AG09309 (cell line): ENCODE measurements around the gene TRPM4.

ENCODE experiments used
- DNase-seq: peaks from one replicate; pipeline ENCODE4 v3.0.0-alpha.2; 2010; ENCODE audit warnings: low read depth
- H3K4me3 ChIP-seq: 2 replicates; pipeline ENCODE4 v1.5.1; 2011; ENCODE audit warnings: mild to moderate bottlenecking, low read depth, low read length, moderate library complexity; ENCODE audit not compliant: control insufficient read depth
- TF ChIP-seq, protein P1 (sequence below): IDR thresholded peaks from 2 replicates; pipeline ENCODE4 v1.5.1; 2011; ENCODE audit warnings: mild to moderate bottlenecking, low read depth, low read length, inconsistent platforms; ENCODE audit not compliant: insufficient read depth, control insufficient read depth; ENCODE audit errors: missing control alignments

TRPM4 gene

DNA sequence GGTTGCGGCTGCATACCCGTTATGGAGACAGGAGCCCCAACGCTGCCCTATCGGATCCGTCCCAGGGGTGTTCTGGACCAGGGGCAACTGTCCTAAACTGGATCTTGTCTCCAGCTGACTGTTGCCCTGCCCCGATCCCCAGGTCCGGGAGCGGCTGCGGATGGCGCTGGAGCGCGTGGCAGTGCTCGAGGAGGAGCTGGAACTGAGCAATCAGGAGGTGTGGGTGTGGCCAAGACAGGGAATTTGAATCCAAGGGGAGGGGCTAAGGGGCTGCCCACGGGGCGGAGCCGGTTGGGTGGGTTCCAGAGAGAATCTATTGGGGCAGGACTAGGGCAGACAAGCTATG is 28.4 kb upstream of the TRPM4 start:
- DNase-seq, result no peak
- H3K4me3 ChIP-seq, result no peak overlapping the region
- TF ChIP-seq, protein P1, sequence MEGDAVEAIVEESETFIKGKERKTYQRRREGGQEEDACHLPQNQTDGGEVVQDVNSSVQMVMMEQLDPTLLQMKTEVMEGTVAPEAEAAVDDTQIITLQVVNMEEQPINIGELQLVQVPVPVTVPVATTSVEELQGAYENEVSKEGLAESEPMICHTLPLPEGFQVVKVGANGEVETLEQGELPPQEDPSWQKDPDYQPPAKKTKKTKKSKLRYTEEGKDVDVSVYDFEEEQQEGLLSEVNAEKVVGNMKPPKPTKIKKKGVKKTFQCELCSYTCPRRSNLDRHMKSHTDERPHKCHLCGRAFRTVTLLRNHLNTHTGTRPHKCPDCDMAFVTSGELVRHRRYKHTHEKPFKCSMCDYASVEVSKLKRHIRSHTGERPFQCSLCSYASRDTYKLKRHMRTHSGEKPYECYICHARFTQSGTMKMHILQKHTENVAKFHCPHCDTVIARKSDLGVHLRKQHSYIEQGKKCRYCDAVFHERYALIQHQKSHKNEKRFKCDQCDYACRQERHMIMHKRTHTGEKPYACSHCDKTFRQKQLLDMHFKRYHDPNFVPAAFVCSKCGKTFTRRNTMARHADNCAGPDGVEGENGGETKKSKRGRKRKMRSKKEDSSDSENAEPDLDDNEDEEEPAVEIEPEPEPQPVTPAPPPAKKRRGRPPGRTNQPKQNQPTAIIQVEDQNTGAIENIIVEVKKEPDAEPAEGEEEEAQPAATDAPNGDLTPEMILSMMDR, result no peak

DNA sequence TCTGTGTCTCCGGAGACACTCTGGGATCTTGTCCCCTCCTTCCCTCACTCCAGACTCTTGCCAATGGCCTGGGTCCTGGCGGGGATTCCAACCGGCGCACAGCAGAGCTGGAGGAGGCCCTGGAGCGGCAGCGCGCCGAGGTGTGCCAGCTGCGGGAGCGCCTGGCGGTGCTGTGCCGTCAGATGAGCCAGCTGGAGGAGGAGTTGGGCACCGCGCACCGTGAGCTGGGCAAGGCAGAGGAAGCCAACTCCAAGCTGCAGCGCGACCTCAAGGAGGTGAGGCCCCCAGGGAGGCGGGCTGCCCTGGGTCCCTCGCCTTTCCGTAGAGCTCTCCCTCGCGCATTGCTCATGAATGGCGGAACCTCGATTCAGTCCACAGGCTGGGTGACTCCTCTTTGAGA is 27.3 kb upstream of the TRPM4 start:
- no peak overlapping the region for H3K4me3 ChIP-seq
- TF ChIP-seq, protein P1, result no peak
- no peak for DNase-seq

DNA sequence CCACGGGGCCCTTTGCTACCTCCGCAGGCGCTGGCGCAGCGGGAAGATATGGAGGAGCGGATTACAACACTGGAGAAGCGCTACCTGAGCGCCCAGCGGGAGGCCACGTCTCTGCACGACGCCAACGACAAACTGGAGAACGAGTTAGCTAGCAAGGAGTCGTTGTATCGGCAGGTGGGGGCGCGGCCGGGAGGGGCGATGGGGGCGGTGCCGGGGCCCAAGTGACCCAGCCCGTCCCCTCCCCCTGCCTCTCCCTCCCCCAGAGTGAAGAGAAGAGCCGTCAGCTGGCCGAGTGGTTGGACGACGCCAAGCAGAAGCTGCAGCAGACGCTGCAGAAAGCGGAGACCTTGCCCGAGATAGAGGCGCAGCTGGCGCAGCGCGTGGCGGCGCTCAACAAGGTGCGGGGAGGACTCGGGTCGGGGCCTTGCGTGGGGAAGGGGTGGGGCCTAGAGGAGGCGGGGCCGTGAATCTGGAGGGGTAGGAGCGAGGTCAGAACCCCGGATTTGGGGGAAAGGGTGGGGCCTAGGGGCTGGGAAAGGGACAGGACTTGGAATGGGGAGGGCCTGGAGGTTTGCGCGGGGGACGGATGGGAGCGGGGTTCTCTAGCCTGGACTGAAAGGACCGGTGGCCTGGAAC is 24.5 kb upstream of the TRPM4 start:
- no peak overlapping the region for H3K4me3 ChIP-seq
- TF ChIP-seq, protein P1, result no peak
- no peak for DNase-seq

DNA sequence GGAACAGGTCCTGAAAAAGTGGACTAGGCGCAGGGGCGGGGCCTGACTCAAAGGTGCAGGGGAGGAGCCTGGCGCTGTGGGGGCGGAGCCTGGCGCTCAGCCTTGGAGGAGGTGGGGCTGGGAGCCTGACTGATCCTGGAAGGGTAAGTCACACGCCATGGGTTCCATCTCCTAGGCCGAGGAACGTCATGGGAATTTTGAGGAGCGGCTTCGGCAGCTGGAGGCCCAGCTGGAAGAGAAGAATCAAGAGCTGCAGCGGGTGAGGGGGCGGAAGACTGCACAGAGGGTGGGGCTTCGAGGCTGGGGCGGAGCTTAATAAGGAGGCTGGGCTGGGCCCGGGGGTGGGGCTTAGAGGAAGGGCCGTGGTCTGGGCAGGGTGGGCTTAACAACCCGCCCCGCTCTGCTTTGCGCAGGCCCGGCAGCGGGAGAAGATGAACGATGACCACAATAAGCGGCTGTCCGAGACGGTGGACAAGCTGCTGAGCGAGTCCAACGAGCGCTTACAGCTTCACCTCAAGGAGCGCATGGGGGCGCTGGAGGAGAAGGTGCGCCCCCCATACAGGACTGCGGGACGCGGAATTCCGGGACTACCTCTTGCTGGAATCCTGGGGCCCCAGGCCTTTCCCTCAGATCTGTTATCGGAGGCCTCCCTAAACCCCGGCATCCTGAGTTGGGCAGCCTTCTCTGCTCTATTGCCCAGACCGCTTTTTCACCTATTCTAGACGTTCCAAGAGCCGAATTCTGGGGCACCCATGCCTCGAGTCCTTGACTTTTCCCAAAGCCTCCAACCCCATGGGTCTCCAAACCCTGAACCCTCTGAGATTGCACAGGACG is 23.8 kb upstream of the TRPM4 start:
- TF ChIP-seq, protein P1, result no peak
- no peak for DNase-seq
- H3K4me3 ChIP-seq, result no peak overlapping the region

DNA sequence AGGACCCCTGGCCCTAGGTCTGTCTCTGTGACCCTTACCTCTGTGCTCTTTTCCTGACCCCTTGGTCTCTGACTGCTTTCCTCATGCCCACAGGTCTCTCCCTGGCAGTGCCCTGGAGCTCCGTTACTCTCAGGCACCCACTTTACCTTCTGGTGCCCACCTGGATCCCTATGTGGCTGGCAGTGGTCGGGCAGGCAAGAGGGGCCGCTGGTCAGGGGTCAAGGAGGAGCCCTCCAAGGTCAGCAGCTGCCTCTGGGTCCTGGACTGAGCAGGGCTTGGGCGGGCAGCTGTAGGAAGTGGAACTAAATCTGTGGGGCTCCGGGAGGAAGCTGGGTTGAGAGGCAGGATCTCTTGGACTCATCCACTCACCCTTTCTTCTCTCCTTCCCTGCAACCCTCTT is 21.9 kb upstream of the TRPM4 start:
- no peak for DNase-seq

DNA sequence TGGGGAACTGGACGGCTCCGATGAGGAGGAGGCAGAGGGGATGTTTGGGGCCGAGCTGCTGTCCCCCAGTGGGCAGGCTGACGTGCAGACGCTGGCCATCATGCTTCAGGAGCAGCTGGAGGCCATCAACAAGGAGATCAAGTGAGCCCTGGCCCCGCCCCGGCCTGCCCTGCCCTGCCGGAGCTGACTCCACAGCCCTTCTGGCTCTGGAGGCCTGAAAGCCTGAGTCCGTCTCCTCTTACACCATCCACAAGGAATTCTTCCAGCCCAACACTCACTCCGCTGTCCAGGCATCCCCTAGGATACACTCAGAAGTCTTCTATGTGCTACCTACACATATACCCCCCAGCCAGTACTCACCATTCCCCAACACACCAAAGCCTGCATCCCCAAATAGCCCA is 20.8 kb upstream of the TRPM4 start:
- TF ChIP-seq, protein P1, result no peak
- H3K4me3 ChIP-seq, result no peak overlapping the region
- no peak for DNase-seq

More for the DNA sequence above, 21.9 kb upstream of the TRPM4 start:
- H3K4me3 ChIP-seq, result no peak overlapping the region
- TF ChIP-seq, protein P1, result no peak
